Measurements from ENCODE around the gene PRG2. TPM values are rescaled to one million over a fixed set of nuclear protein-coding genes. Genes with fewer than 3 reads are reported as not detected.

PRG2 gene
- total and polyA plus RNA-seq, 2 of the 13 experiments (the other 11 are each of a cell fraction or from before 2014, with no cell fraction given): not detected

DNA sequence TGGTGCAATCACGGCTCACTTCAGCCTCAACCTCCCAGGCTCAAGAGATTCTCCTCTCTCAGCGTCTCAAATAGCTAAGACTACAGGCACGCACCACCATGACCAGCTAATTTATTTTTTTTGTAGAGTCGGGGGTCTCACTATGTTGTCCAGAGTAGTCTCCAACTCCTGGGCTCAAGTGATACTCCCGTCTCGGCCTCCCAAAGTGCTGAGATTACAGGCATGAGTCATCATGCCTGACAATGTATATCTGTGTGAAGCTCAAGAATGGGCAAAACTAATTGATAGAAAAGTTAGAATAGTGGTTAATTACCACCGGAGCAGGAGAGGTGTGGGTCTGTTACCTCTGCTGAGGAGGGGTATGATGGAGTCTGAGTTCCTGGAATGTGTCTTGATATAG lies 45.6 kb upstream of the PRG2 start (continued):
- TF ChIP-seq, protein P1, sequence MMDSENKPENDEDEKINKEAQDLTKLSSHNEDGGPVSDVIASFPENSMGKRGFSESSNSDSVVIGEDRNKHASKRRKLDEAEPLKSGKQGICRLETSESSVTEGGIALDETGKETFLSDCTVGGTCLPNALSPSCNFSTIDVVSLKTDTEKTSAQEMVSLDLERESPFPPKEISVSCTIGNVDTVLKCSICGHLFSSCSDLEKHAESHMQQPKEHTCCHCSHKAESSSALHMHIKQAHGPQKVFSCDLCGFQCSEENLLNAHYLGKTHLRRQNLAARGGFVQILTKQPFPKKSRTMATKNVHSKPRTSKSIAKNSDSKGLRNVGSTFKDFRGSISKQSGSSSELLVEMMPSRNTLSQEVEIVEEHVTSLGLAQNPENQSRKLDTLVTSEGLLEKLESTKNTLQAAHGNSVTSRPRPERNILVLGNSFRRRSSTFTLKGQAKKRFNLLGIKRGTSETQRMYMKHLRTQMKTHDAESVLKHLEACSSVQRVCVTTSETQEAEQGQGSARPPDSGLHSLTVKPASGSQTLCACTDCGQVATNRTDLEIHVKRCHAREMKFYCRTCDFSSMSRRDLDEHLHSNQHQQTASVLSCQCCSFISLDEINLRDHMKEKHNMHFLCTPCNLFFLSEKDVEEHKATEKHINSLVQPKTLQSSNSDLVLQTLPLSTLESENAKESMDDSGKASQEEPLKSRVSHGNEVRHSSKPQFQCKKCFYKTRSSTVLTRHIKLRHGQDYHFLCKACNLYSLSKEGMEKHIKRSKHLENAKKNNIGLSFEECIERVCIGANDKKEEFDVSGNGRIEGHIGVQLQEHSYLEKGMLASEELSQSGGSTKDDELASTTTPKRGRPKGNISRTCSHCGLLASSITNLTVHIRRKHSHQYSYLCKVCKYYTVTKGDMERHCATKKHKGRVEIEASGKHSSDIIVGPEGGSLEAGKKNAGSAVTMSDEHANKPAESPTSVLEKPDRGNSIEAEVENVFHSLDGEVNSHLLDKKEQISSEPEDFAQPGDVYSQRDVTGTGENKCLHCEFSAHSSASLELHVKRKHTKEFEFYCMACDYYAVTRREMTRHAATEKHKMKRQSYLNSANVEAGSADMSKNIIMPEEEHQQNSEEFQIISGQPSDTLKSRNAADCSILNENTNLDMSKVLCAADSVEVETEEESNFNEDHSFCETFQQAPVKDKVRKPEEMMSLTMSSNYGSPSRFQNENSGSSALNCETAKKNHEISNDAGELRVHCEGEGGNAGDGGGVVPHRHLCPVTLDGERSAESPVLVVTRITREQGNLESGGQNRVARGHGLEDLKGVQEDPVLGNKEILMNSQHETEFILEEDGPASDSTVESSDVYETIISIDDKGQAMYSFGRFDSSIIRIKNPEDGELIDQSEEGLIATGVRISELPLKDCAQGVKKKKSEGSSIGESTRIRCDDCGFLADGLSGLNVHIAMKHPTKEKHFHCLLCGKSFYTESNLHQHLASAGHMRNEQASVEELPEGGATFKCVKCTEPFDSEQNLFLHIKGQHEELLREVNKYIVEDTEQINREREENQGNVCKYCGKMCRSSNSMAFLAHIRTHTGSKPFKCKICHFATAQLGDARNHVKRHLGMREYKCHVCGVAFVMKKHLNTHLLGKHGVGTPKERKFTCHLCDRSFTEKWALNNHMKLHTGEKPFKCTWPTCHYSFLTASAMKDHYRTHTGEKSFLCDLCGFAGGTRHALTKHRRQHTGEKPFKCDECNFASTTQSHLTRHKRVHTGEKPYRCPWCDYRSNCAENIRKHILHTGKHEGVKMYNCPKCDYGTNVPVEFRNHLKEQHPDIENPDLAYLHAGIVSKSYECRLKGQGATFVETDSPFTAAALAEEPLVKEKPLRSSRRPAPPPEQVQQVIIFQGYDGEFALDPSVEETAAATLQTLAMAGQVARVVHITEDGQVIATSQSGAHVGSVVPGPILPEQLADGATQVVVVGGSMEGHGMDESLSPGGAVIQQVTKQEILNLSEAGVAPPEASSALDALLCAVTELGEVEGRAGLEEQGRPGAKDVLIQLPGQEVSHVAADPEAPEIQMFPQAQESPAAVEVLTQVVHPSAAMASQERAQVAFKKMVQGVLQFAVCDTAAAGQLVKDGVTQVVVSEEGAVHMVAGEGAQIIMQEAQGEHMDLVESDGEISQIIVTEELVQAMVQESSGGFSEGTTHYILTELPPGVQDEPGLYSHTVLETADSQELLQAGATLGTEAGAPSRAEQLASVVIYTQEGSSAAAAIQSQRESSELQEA (CRISPR knock-in tag; IDR thresholded peaks at IDR 0.05; ENCODE audit: not compliant biosample characterization): no peak
- TF ChIP-seq KLF13 (CRISPR knock-in tag; IDR thresholded peaks at IDR 0.05): no peak
